Pancreas (tissue), 10 donors: ENCODE measurements around the gene PTPRQ. TPM values are rescaled to one million over a fixed set of nuclear protein-coding genes. Genes with fewer than 3 reads are reported as not detected.

Experiments used
- ATAC-seq, 4 donors: fragments of 200-7000 bp; cut with Tn5 transposase; one replicate each; pipeline versions ENCODE4 v1.8.0 to v1.9.1; 2020; ENCODE audit warnings: mild to moderate bottlenecking in 4 of 4, moderate library complexity in 4 of 4
- DNase-seq, 6 donors: peaks; one replicate each; pipeline ENCODE4 v3.0.0-alpha.2; 2020
- FAIRE-seq: peaks from 2 replicates; lab custom pipeline; 2012; peaks lifted over from hg19 to GRCh38; lab: Jason Lieb, UNC
- H3K27ac ChIP-seq, 4 donors: fragments of 200-600 bp; sonication (generic); 1 replicate in 3 of 4; 2 replicates in 1 of 4; pipeline versions ENCODE4 v1.5.0 to v1.8.0; 2020
- H3K27me3 ChIP-seq, 4 donors: fragments of 200-600 bp; one replicate each; pipeline ENCODE4 v1.8.0; 2021
- H3K36me3 ChIP-seq, 3 donors: fragments of 200-600 bp; sonication (generic) in 1 of 3; one replicate each; pipeline versions ENCODE4 v1.5.0 to v1.8.0; 2020 to 2021
- H3K4me1 ChIP-seq, 3 donors: fragments of 200-600 bp; one replicate each; pipeline ENCODE4 v1.8.0; 2021
- H3K4me3 ChIP-seq, 4 donors: fragments of 200-600 bp; sonication (generic) in 2 of 4; one replicate each; pipeline versions ENCODE4 v1.5.0 to v1.8.0; 2020 to 2021
- H3K9me3 ChIP-seq, 4 donors: fragments of 200-600 bp; one replicate each; pipeline ENCODE4 v1.8.0; 2021
- WGBS, 2 donors: extraction: QIAGEN DNeasy Blood & Tissue Kit; methylation state at CpG; one replicate each; pipeline ENCODE4 v1.1.7; 2013; 5-methylcytosine and 5-hydroxymethylcytosine counted together
- intact Hi-C, 3 donors: fragments of 100-400 bp; cut with DNase I; formaldehyde crosslinking; loops; one replicate each; pipeline versions ENCODE4 v1.11.1 to v1.14.2; 2022
- polyA plus RNA-seq, 2 donors: library from polyadenylated mRNA; stranded (reverse); fragments of 200-250 nt; gene quantifications; one replicate each; pipeline ENCODE4 v1.2.3, GENCODE V29; 2013
- total RNA-seq, 6 donors: library from RNA; stranded (reverse); fragmentation: NEBNext Ultra II Directional in 4 of 6; extraction: Animal tissue kit (Norgen Biotek cat#: 25700) in 4 of 6; gene quantifications; one replicate each; pipeline versions ENCODE4 v1.2.1 to v1.2.4, GENCODE V29; 2021 to 2023
- TF ChIP-seq, protein P1 (sequence below), 4 donors: fragments of 200-600 bp; sonication (generic) in 3 of 4; IDR thresholded peaks; one replicate each; pipeline versions ENCODE4 v1.5.0 to v1.8.0; 2021; ENCODE audit warnings: antibody characterized with exemption in 4 of 4
- donor health status: healthy with polysubstance abuse.
- donor health status: DM: no; HTN: no; CAD: no; lungs with moderate emphysema.
- donor health status: DM: no; HTN: no; CAD: no.
- donor health status: control.
- donor health status: control.
- donor health status: Bipolar disorder and iron deficiency.
- donor health status: DM: yes; HTN: yes; CAD: no.
- donor health status: DM: no; HTN: no; CAD: no.
- donor health status: DM: no; HTN: no; CAD: no.
- donor health status: DM: yes; HTN: yes; CAD: no.

Gene PTPRQ
- total and polyA plus RNA-seq, 8 donors: 0.09 to 0.91 (median 0.43) TPM

DNA sequence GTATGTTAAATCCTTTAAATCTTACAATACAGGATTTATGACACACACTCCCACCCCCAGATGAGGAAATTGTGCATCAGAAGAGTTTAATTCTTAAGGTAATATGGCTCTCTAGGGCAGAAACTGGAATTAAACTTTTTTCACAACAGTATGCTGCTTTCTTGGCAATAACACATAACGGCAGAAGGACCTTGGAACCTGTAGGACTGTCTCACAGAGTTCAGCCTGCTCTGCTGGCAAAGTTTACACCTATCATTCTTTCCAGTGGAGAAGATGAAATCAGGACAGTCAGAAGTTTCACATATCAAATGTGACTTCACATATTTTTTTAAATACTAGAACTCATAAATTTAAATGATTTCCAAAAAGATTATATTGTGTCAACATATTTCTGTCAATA, 232.8 kb downstream of the PTPRQ start:
- TF ChIP-seq, protein P1, sequence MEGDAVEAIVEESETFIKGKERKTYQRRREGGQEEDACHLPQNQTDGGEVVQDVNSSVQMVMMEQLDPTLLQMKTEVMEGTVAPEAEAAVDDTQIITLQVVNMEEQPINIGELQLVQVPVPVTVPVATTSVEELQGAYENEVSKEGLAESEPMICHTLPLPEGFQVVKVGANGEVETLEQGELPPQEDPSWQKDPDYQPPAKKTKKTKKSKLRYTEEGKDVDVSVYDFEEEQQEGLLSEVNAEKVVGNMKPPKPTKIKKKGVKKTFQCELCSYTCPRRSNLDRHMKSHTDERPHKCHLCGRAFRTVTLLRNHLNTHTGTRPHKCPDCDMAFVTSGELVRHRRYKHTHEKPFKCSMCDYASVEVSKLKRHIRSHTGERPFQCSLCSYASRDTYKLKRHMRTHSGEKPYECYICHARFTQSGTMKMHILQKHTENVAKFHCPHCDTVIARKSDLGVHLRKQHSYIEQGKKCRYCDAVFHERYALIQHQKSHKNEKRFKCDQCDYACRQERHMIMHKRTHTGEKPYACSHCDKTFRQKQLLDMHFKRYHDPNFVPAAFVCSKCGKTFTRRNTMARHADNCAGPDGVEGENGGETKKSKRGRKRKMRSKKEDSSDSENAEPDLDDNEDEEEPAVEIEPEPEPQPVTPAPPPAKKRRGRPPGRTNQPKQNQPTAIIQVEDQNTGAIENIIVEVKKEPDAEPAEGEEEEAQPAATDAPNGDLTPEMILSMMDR (IDR thresholded peaks at IDR 0.05): no peak
- no peaks in the 10 kb centered on the region for H3K9me3 ChIP-seq
- H3K27me3 ChIP-seq: no peaks in the 10 kb centered on the region
- no peak for ATAC-seq
- no peak for DNase-seq
- no peaks in the 10 kb centered on the region for H3K4me1 ChIP-seq
- no peak for FAIRE-seq
- no peaks in the 10 kb centered on the region for H3K36me3 ChIP-seq
- WGBS, 2 donors: 35 to 41% methylated on average over 1 of the region's 1 CpG
- intact Hi-C loops: no loop called here
- no peak overlapping the region for H3K4me3 ChIP-seq
- no peak overlapping the region for H3K27ac ChIP-seq

DNA sequence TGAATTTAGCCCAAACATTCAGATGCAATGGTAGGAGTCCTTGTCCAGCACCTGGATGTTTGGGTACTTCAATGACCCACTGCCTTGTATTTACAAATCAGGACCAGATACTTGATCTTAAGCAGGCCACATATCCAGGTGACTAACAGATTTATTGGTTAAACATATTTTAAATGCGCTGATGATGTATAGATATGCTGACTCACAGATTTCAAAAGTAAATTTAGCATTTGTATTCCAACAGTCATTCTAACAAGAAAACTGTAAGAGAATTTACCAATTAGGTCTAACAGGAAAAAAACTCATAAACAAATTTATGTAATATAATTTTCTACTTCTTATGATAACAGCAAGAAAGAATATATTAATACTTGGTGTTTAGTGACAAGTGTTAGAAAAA, 234.0 kb downstream of the PTPRQ start:
- Histone ChIP-seq H3K4me1 (no peaks in the 10 kb centered on the region), H3K27me3 (no peaks in the 10 kb centered on the region), H3K4me3 (no peak overlapping the region), H3K27ac (no peak overlapping the region), H3K36me3 (no peaks in the 10 kb centered on the region), H3K9me3 (no peaks in the 10 kb centered on the region)
- intact Hi-C loops: no loop called here
- DNase-seq (no peak), ATAC-seq (no peak), FAIRE-seq (no peak)
- TF ChIP-seq, protein P1 (IDR thresholded peaks at IDR 0.05): no peak
- WGBS, 2 donors: 84 to 88% methylated on average over 1 of the region's 1 CpG

DNA sequence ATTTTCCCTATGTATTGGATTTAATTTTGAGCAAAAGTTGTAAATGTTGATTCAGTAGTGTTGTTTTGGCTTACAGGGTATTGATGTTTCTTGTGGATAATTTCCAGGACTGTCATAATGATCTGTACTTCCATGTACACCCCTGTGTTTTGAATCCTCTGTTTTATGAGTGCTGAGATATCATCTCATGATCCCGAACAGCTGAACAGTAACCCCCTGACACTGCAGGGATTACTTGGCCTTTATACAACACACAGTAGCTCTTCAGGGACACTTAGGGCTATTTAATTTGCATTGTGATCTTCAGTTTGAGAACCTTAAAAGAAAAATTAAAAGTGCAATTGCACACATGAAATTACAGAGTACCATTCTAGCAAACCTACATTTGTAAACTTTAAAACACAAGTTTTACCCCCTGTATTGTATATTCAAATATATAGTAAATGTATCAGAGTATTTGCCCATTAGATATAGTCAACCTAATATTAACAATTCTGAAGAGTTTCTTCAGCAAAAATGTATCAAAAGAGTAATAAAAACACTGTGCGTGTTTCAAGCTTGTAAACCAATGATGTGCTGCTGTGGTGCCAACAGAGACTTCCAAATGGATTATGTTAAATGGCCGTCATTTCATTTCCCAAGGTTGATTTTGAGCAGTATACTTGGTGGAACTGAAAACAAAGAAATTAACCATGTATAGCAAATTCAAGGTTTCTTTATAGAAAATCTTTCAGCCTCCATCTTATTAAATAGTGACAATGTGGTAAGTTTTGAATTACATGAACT, 235.5 kb downstream of the PTPRQ start:
- WGBS, 2 donors: 82 to 91% methylated on average over 3 of the region's 3 CpGs
- Histone ChIP-seq H3K36me3 (no peaks in the 10 kb centered on the region), H3K27ac (no peak overlapping the region), H3K27me3 (no peaks in the 10 kb centered on the region), H3K4me1 (no peaks in the 10 kb centered on the region), H3K4me3 (no peak overlapping the region), H3K9me3 (no peaks in the 10 kb centered on the region)
- DNase-seq (no peak), ATAC-seq (no peak), FAIRE-seq (no peak)
- intact Hi-C loops: no loop called here
- TF ChIP-seq, protein P1 (IDR thresholded peaks at IDR 0.05): no peak

DNA sequence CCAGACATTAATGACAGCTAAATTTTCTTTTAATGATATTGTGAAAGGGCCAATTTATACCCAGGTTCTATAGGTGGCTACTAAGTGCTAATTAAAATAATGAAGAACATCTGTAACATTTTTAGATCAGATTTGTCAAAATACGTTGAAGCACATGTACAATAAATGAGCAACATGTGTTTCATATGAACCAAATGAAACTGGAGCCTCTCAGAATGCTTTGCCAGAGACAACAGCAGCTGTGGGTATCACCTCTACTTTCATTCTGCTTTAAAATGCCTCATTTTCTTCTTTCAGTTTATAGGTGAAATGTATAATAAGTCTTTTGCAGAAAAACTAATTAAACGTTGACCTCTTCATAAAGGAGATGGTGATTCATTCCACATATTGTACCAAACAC, 237.3 kb downstream of the PTPRQ start:
- DNase-seq (no peak), ATAC-seq (no peak), FAIRE-seq (no peak)
- TF ChIP-seq, protein P1 (IDR thresholded peaks at IDR 0.05): no peak
- Histone ChIP-seq H3K4me1 (no peaks in the 10 kb centered on the region), H3K9me3 (no peaks in the 10 kb centered on the region), H3K4me3 (no peak overlapping the region), H3K27ac (no peak overlapping the region), H3K36me3 (no peaks in the 10 kb centered on the region), H3K27me3 (no peaks in the 10 kb centered on the region)
- intact Hi-C loops: no loop called here
- WGBS, 2 donors: 60 to 68% methylated on average over 2 of the region's 2 CpGs

DNA sequence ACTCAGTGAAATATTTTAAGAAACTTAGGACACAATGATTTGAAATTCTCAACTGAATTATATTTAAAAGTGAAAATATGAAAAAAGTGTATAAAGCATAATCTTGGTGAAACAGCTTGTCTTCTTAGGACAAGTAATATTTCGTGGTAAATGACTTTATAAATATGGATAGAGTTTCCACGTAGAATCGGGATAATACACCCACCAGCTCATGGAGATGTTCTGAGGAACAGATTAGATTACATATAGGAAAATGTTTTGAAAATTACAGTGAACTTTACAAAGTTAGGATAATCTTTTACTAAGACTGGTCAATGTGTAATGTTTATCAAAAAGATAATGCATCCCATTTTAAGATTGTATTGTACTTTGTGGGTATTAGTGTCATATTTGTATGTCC, 237.8 kb downstream of the PTPRQ start:
- 61 to 69% methylated on average over 3 of the region's 3 CpGs for WGBS, 2 donors
- H3K4me3 ChIP-seq: no peak overlapping the region
- H3K36me3 ChIP-seq: no peaks in the 10 kb centered on the region
- H3K27me3 ChIP-seq: no peaks in the 10 kb centered on the region
- TF ChIP-seq, protein P1 (IDR thresholded peaks at IDR 0.05): no peak
- ATAC-seq (no peak), FAIRE-seq (peak; percentile 17), DNase-seq (no peak)
- H3K9me3 ChIP-seq: no peaks in the 10 kb centered on the region
- H3K4me1 ChIP-seq: no peaks in the 10 kb centered on the region
- intact Hi-C loops: no loop called here
- H3K27ac ChIP-seq: no peak overlapping the region
